HepG2 (cell line): Measurements from ENCODE around the gene SPRED3. TPM values are rescaled to one million over a fixed set of nuclear protein-coding genes. Genes with fewer than 3 reads are reported as not detected.

Experiments used
- GATAD2A ChIP-seq: IDR thresholded peaks from 2 replicates; pipeline ENCODE4 v1.6.1; 2016
- HNF1A ChIP-seq, 2 experiments: sonication (generic) in 1 of 2; formaldehyde crosslinking in 1 of 2; IDR thresholded peaks; 2 replicates each; pipeline versions ENCODE4 v1.4.0 to v1.6.1; 2016 to 2020; ENCODE audit warnings: borderline replicate concordance in 1 of 2, low read depth in 1 of 2, mild to moderate bottlenecking in 1 of 2, missing genetic modification reagents in 1 of 2
- KAT2B ChIP-seq: fragments of 150-350 bp; IDR thresholded peaks from 2 replicates; pipeline ENCODE4 v1.6.1; 2014; ENCODE audit warnings: low read depth, low read length, borderline replicate concordance
- KDM5A ChIP-seq: fragments of 200-600 bp; sonication (generic); IDR thresholded peaks from 2 replicates; pipeline ENCODE4 v1.7.0; 2018; ENCODE audit warnings: antibody characterized with exemption, mild to moderate bottlenecking, low read length, borderline replicate concordance
- NRL ChIP-seq: sonication (generic); formaldehyde crosslinking; IDR thresholded peaks from 2 replicates; pipeline ENCODE4 v1.5.0; 2020; ENCODE audit warnings: missing genetic modification reagents, mild to moderate bottlenecking, moderate library complexity, borderline replicate concordance
- RBFOX2 ChIP-seq: fragments of 200-400 bp; formaldehyde crosslinking; IDR thresholded peaks from 2 replicates; pipeline ENCODE4 v1.6.1; 2017; ENCODE audit warnings: low read depth, mild to moderate bottlenecking, low read length
- SNAI1 ChIP-seq: sonication (generic); formaldehyde crosslinking; IDR thresholded peaks from 2 replicates; pipeline ENCODE4 v1.5.0; 2020; ENCODE audit warnings: mild to moderate bottlenecking, missing genetic modification reagents, borderline replicate concordance
- SRSF9 ChIP-seq: fragments of 200-400 bp; formaldehyde crosslinking; IDR thresholded peaks from 2 replicates; pipeline ENCODE4 v1.6.1; 2018; ENCODE audit warnings: borderline replicate concordance, mild to moderate bottlenecking, low read depth, low read length; ENCODE audit not compliant: insufficient read depth, poor library complexity, severe bottlenecking
- SYNCRIP ChIP-seq: fragments of 200-400 bp; formaldehyde crosslinking; IDR thresholded peaks from 2 replicates; pipeline ENCODE4 v1.6.1; 2018; ENCODE audit warnings: mild to moderate bottlenecking, low read depth, low read length; ENCODE audit not compliant: insufficient read depth
- ZBTB7A ChIP-seq: sonication (generic); formaldehyde crosslinking; IDR thresholded peaks from 2 replicates; pipeline ENCODE4 v1.8.0; 2022; ENCODE audit warnings: mild to moderate bottlenecking, missing genetic modification reagents
- ZFP90 ChIP-seq: sonication (generic); formaldehyde crosslinking; IDR thresholded peaks from 2 replicates; pipeline ENCODE4 v1.8.0; 2022; ENCODE audit warnings: missing genetic modification reagents, mild to moderate bottlenecking, inconsistent platforms, borderline replicate concordance
- ZNF138 ChIP-seq: sonication (generic); formaldehyde crosslinking; IDR thresholded peaks from 2 replicates; pipeline ENCODE4 v1.5.0; 2020; ENCODE audit warnings: mild to moderate bottlenecking, low read depth, missing genetic modification reagents
- ZNF275 ChIP-seq: sonication (generic); formaldehyde crosslinking; IDR thresholded peaks from 2 replicates; pipeline ENCODE4 v1.8.0; 2022; ENCODE audit warnings: missing genetic modification reagents, mild to moderate bottlenecking, inconsistent platforms, borderline replicate concordance
- ZNF543 ChIP-seq: sonication (generic); formaldehyde crosslinking; IDR thresholded peaks from 2 replicates; pipeline ENCODE4 v1.4.0; 2020; ENCODE audit warnings: mild to moderate bottlenecking, missing genetic modification reagents
- ZSCAN31 ChIP-seq: sonication (generic); formaldehyde crosslinking; IDR thresholded peaks from 2 replicates; pipeline ENCODE4 v1.5.0; 2020; ENCODE audit warnings: low read depth, mild to moderate bottlenecking, missing genetic modification reagents
- polyA plus RNA-seq, 8 experiments: library from polyadenylated mRNA; depleted of rRNA in 3 of 8; stranded (reverse) in 7 of 8; unstranded in 1 of 8; fragments of >200 nt; fragmentation: Illumina TruSeq in 4 of 8; extraction: Trizol in 4 of 8; gene quantifications; 2 replicates each; pipeline versions ENCODE4 v1.2.1 to v1.2.3, GENCODE V29; 2011 to 2016; ENCODE audit warnings: low read depth in 4 of 8, missing spikeins in 1 of 8, mixed read lengths in 1 of 8; ENCODE audit not compliant: insufficient read depth in 1 of 8
- total RNA-seq, 5 experiments: library from RNA; depleted of rRNA; stranded (reverse); fragments of >200 nt; fragmentation: Illumina TruSeq; extraction: Trizol; gene quantifications; 2 replicates each; pipeline ENCODE4 v1.2.3, GENCODE V29; 2016; ENCODE audit warnings: low read depth in 1 of 5
- TF ChIP-seq, protein P1 (sequence below): sonication (generic); formaldehyde crosslinking; IDR thresholded peaks from 2 replicates; pipeline ENCODE4 v1.4.0; 2020; ENCODE audit warnings: low read depth, missing genetic modification reagents
- TF ChIP-seq, protein P2 (sequence below): sonication (generic); formaldehyde crosslinking; IDR thresholded peaks from 2 replicates; pipeline ENCODE4 v1.9.0; 2021; ENCODE audit warnings: missing genetic modification reagents, borderline replicate concordance

SPRED3 gene
- total and polyA plus RNA-seq, 2 of the 13 experiments (the other 11 are each of a cell fraction or from before 2014, with no cell fraction given), result 0.15 to 0.17 TPM

DNA sequence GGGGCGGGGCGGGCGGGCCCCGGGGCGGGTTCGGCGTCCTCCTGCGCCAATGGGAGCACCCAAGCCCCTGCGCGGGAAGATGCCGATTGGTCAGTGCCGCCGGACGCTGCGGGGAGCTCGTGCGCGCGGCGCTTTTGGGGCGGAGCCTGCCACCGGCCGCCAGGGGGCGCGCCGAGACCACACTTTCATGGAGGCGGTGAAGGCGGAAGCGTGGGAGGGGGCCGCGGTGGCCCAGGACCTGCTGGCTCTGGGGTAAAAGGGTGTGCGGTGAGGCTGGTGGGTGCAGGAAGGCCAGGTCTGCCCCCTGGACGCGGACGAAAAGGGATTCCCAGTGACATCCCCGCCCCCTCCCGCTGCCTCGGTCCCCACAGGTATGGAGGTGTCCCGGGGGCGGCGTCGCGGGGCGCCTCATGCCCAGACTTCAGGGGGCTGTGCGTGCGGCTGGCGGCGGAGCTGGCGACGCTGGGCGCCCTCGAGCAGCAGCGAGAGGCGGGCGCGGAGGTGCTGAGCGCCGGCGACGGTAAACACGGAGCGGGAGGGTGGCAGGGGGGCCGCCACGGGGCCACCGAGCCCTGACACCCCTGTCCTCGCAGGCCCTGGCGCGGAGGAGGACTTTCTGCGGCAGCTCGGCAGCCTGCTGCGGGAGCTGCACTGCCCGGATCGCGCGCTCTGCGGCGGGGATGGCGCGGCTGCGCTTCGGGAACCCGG, 14.6 kb downstream of the SPRED3 start, which contains the start of gene FAM98C (continued):
- TF ChIP-seq, protein P1, sequence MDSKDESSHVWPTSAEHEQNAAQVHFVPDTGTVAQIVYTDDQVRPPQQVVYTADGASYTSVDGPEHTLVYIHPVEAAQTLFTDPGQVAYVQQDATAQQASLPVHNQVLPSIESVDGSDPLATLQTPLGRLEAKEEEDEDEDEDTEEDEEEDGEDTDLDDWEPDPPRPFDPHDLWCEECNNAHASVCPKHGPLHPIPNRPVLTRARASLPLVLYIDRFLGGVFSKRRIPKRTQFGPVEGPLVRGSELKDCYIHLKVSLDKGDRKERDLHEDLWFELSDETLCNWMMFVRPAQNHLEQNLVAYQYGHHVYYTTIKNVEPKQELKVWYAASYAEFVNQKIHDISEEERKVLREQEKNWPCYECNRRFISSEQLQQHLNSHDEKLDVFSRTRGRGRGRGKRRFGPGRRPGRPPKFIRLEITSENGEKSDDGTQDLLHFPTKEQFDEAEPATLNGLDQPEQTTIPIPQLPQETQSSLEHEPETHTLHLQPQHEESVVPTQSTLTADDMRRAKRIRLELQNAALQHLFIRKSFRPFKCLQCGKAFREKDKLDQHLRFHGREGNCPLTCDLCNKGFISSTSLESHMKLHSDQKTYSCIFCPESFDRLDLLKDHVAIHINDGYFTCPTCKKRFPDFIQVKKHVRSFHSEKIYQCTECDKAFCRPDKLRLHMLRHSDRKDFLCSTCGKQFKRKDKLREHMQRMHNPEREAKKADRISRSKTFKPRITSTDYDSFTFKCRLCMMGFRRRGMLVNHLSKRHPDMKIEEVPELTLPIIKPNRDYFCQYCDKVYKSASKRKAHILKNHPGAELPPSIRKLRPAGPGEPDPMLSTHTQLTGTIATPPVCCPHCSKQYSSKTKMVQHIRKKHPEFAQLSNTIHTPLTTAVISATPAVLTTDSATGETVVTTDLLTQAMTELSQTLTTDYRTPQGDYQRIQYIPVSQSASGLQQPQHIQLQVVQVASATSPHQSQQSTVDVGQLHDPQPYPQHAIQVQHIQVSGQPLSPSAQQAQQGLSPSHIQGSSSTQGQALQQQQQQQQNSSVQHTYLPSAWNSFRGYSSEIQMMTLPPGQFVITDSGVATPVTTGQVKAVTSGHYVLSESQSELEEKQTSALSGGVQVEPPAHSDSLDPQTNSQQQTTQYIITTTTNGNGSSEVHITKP (CRISPR knock-in tag), result no peak
- TF ChIP-seq ZNF138 (CRISPR knock-in tag), result 0 out of 2 replicates have a peak, but pooled peaks have one; percentile 31
- TF ChIP-seq, protein P2, sequence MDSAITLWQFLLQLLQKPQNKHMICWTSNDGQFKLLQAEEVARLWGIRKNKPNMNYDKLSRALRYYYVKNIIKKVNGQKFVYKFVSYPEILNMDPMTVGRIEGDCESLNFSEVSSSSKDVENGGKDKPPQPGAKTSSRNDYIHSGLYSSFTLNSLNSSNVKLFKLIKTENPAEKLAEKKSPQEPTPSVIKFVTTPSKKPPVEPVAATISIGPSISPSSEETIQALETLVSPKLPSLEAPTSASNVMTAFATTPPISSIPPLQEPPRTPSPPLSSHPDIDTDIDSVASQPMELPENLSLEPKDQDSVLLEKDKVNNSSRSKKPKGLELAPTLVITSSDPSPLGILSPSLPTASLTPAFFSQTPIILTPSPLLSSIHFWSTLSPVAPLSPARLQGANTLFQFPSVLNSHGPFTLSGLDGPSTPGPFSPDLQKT, result no peak
- TF ChIP-seq KDM5A, result no peak
- TF ChIP-seq SRSF9, result no peak
- 0 out of 2 replicates have a peak, but pooled peaks have one; percentile 18 for TF ChIP-seq GATAD2A (CRISPR knock-in tag)
- no peak for TF ChIP-seq KAT2B
- TF ChIP-seq SYNCRIP, result no peak
- TF ChIP-seq ZBTB7A (CRISPR knock-in tag), result peak; percentile 74
- peak; percentile 80 for TF ChIP-seq ZSCAN31 (CRISPR knock-in tag)
- peak; percentile 68; the same call in 1 of the 2 replicates for TF ChIP-seq NRL (CRISPR knock-in tag)
- TF ChIP-seq HNF1A (IDR thresholded peaks at IDR 0.05; ENCODE audit: low read depth), result no peak
- TF ChIP-seq HNF1A (CRISPR knock-in tag; IDR thresholded peaks at IDR 0.05; ENCODE audit: borderline replicate concordance), result peak; percentile 57; the same call in 1 of the 2 replicates
- peak; percentile 87; the same call in 1 of the 2 replicates for TF ChIP-seq ZNF543 (CRISPR knock-in tag)
- TF ChIP-seq RBFOX2, result peak; percentile 83
- TF ChIP-seq SNAI1 (CRISPR knock-in tag), result no peak
- peak; percentile 69; the same call in 1 of the 2 replicates for TF ChIP-seq ZNF275 (CRISPR knock-in tag)
- TF ChIP-seq ZFP90, result no peak; the same call in 1 of the 2 replicates
